Measurements from ENCODE around the gene POMZP3.
"Not testable (repeated sequence)": the region's sequence is repeated elsewhere in the genome, so short reads cannot be mapped to it uniquely, and the experiment has no call there.

The POMZP3 gene

GRCh38 chr7:76586585-76587315 lies 40.3 kb downstream of the POMZP3 start:
- not testable (repeated sequence) for DNase-seq

DNA sequence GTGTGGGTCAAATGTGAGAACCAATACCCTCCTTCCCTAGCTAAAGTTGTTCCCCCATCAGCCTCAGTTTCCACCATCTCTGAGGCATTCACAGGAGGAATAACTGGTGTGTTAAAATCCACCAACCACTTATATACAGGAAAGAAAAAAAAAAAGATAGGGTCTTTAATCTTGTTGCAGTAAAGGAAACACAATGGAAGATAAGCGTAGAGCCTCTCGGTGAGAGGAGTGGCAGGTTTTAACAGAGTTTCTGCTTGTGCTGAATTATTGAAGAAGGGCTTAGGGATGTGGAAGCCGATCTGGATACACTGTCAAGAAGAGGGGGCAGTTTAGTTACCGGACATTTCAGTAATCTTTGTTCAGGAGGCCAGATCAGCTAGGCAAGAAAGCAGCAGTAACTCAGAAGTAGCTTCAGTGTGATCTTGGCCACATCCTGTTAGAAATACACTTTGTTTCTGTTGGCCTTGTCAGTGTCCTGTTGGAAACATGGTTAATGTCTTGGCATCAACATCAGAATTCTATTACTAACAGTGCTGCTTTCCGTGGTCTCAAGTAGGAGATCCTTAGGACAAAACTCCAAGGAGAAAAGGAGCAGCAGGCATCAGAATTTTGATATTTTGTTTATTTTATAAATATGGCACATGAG lies 43.3 kb downstream of the POMZP3 start:
- not testable (repeated sequence) for DNase-seq

GRCh38 chr7:76582848-76583631 lies 44.0 kb downstream of the POMZP3 start:
- not testable (repeated sequence) for DNase-seq

GRCh38 chr7:76575919-76576655 lies 51.0 kb downstream of the POMZP3 start:
- DNase-seq: not testable (repeated sequence)

DNA sequence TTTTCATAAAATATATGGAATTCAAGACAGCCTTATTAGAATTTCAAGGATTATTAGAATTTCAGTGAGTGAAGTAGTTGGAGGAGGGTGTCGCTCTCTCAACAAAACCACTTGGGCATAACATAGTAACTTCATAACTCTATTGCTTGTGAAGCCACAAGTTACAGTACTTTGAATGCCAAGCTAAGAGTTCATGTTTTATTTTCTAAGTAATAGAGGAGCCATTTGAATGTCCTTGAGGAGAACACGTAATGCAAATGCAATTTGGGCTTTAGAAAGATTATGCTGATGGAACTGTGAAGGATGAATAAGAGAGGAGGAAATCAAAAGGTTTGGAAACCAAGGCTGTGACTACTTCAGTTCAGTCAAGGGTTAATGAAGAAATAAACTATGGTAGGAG lies 51.6 kb downstream of the POMZP3 start:
- not testable (repeated sequence) for DNase-seq

DNA sequence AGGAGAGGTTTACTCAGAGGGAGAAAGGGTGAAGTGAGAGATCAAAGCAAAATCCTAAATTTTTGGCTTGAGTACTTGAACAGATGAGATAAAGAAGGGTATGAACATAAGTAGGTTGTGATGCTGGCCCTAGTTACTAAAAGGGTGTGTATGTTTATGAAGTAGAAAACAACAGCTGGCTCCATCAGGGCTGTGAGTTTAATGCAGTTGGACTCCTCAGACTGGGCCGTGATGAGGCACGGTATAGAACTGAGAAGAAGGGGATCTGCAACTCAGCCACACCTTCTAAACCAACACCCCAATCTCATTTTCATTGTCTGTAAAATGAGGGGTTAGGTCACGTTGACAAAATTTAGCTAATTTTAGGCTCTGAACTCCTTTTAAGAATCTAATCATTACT lies 54.8 kb downstream of the POMZP3 start:
- DNase-seq: not testable (repeated sequence)

DNA sequence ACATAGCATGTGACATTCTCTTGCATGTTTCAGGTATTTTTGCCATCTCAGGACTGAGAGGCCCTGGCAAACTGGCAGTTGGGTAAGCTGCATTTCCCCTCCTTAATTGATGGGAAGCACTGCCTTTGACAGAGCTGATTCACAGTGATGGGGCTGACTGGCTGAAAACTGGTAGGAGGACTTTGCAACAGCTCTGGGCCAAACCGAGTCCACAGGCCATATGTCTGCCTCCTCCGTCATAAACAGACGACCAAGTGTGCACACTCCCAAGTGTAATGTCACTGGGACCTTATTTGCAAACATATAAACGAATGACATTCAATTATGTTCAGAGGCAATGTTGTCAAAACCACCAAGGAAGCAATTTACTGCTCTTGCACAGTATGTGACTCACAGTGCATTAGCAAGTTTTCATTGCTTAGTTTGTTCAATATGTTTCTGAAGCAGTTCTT lies 56.7 kb downstream of the POMZP3 start:
- DNase-seq: not testable (repeated sequence)

DNA sequence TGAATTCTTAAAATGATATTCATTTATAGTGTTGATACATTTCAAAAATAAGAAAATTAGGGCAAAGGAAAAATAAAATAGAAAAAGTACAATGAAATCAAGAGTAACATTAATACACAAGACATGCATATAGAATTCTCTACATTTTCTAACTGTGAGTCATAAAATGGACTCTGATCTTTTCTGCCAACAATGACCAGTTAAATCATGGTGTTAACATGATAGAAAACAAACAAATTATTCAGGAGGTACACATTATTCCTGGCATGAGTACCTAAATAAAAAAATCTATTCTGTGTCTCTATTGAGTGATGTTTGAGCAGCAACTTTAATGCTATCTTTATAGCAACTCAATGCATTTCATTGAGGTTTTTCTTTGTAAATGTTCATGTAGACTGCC lies 58.3 kb downstream of the POMZP3 start:
- DNase-seq: not testable (repeated sequence)

- not testable (repeated sequence) for DNase-seq
Measured at GRCh38 chr7:76567753-76568152, 59.3 kb downstream of the POMZP3 start.

DNA sequence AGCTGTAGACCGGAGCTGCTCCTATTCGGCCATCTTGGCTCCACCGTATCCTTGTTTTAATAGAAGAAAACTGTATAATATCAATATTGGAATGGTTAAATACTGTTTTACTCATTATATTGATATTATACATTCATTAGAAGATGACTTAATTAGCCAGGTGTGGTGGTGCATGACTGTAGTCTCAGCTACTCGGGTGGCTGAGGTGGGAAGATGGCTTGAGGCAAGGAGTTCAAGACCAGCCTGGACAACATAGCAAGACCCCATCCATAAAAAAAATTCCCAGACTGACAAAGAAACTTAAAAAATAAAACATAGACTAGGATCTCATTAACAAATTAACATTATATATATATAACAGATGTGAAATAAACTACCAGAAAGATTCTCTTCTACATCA lies 59.8 kb downstream of the POMZP3 start:
- DNase-seq: not testable (repeated sequence)

- DNase-seq: not testable (repeated sequence)
Measured at GRCh38 chr7:76565001-76565400, 62.1 kb downstream of the POMZP3 start.

DNA sequence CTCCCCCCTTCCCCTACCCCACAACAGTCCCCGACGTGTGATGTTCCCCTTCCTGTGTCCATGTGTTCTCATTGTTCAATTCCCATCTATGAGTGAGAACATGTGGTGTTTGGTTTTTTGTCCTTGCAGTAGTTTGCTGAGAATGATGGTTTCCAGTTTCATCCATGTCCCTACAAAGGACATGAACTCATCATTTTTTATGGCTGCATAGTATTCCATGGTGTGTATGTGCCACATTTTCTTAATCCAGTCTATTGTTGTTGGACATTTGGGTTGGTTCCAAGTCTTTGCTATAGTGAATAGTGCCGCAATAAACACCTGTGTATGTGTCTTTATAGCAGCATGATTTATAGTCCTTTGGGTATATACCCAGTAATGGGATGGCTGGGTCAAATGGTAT lies 65.7 kb downstream of the POMZP3 start:
- DNase-seq: not testable (repeated sequence)

DNA sequence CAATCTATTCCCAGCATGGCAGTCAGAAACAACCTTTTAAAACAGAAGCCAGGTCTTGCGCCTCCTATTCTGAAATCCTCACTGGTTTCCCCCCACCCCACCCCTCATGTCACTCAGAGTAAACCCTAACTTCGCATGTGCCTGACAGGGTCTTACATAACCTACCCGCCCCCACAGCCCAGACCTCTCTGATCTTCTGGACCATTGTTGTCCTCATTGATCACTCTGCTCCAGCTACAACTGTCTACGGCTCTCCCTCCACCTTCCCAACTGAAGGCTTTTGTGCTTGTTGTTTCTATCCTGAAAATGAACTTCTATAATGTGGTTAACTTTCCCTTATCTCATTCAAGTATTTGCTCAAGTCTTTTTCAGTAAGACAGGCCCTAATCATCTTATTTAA lies 66.9 kb downstream of the POMZP3 start:
- DNase-seq: not testable (repeated sequence)

Data from NCI-H524 treated with DMSO at 0.1 percent for 48 hours (cell line).